Measurements from ENCODE around the gene C1orf226. TPM values are rescaled to one million over a fixed set of nuclear protein-coding genes. Genes with fewer than 3 reads are reported as not detected.

Gene C1orf226
- total and polyA plus RNA-seq, 2 of the 4 experiments (the other 2 are of a cell fraction) = under 0.01 to 0.10 TPM

DNA sequence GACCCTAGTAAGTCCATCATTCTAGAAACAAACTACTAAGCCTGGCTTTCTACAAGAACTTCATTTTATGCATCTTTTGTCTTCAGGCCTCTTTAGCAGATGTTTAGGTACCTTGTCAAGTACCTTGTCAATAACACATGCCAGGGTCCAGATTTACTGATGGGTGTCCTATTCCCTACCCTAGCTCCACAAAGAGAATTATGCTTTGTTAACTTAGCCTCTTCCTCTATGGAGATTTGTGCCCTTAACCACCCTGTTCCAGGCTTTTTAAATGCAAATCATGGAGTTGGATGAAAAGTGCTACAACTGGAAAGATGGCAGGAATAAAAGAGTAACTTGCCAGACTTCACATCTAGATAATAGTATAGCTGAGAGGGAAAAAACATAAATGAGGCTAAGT is 47.5 kb upstream of the C1orf226 start:
- H2BK20ac ChIP-seq (ENCODE audit: low read depth, low read length) = no peak overlapping the region
- no peaks in the 10 kb centered on the region for H3K9me1 ChIP-seq (ENCODE audit: insufficient read depth, low read length)
- no peak for TF ChIP-seq NFE2L2 (IDR thresholded peaks at IDR 0.05; ENCODE audit: low read depth, low read length)
- TF ChIP-seq, protein P1, sequence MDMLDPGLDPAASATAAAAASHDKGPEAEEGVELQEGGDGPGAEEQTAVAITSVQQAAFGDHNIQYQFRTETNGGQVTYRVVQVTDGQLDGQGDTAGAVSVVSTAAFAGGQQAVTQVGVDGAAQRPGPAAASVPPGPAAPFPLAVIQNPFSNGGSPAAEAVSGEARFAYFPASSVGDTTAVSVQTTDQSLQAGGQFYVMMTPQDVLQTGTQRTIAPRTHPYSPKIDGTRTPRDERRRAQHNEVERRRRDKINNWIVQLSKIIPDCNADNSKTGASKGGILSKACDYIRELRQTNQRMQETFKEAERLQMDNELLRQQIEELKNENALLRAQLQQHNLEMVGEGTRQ (IDR thresholded peaks at IDR 0.05; ENCODE audit: low read depth, low read length) = no peak
- no peak for TF ChIP-seq SMC3 (IDR thresholded peaks at IDR 0.05; ENCODE audit: low read depth, low read length)
- TF ChIP-seq, protein P2, sequence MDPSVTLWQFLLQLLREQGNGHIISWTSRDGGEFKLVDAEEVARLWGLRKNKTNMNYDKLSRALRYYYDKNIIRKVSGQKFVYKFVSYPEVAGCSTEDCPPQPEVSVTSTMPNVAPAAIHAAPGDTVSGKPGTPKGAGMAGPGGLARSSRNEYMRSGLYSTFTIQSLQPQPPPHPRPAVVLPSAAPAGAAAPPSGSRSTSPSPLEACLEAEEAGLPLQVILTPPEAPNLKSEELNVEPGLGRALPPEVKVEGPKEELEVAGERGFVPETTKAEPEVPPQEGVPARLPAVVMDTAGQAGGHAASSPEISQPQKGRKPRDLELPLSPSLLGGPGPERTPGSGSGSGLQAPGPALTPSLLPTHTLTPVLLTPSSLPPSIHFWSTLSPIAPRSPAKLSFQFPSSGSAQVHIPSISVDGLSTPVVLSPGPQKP (IDR thresholded peaks at IDR 0.05; ENCODE audit: borderline replicate concordance, low read depth, low read length) = no peak
- TF ChIP-seq MAFK (IDR thresholded peaks at IDR 0.05; ENCODE audit: low read depth, low read length) = no peak
- no peak for TF ChIP-seq RAD21 (IDR thresholded peaks at IDR 0.05; ENCODE audit: low read length)
- no peak for TF ChIP-seq CEBPB (IDR thresholded peaks at IDR 0.05; ENCODE audit: low read depth, low read length)
- no peak for TF ChIP-seq CHD1 (IDR thresholded peaks at IDR 0.05; ENCODE audit: low read depth, low read length)
- TF ChIP-seq RFX5 (IDR thresholded peaks at IDR 0.05; ENCODE audit: low read depth, low read length) = no peak
- TF ChIP-seq BHLHE40 (IDR thresholded peaks at IDR 0.05; ENCODE audit: low read depth, low read length) = no peak
- TF ChIP-seq FOS (IDR thresholded peaks at IDR 0.05; ENCODE audit: low read depth, low read length) = no peak
- no peak for TF ChIP-seq MAZ (IDR thresholded peaks at IDR 0.05; ENCODE audit: borderline replicate concordance, low read depth, low read length)
- TF ChIP-seq POLR2A (IDR thresholded peaks at IDR 0.05; ENCODE audit: low read depth, low read length) = no peak
- TF ChIP-seq MXI1 (IDR thresholded peaks at IDR 0.05; ENCODE audit: borderline replicate concordance, low read depth, low read length) = no peak
- TF ChIP-seq, protein P3, sequence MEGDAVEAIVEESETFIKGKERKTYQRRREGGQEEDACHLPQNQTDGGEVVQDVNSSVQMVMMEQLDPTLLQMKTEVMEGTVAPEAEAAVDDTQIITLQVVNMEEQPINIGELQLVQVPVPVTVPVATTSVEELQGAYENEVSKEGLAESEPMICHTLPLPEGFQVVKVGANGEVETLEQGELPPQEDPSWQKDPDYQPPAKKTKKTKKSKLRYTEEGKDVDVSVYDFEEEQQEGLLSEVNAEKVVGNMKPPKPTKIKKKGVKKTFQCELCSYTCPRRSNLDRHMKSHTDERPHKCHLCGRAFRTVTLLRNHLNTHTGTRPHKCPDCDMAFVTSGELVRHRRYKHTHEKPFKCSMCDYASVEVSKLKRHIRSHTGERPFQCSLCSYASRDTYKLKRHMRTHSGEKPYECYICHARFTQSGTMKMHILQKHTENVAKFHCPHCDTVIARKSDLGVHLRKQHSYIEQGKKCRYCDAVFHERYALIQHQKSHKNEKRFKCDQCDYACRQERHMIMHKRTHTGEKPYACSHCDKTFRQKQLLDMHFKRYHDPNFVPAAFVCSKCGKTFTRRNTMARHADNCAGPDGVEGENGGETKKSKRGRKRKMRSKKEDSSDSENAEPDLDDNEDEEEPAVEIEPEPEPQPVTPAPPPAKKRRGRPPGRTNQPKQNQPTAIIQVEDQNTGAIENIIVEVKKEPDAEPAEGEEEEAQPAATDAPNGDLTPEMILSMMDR (conservative IDR thresholded peaks at IDR 0.05; ENCODE audit: low read depth, low read length) = no peak
- TF ChIP-seq RCOR1 (IDR thresholded peaks at IDR 0.05; ENCODE audit: insufficient replicate concordance, low read length) = no peak
- in situ Hi-C loops (cut with MboI; ENCODE audit: low sequenced_read_pairs) = no loop called here
- no peak for DNase-seq
- no peak overlapping the region for H3K23ac ChIP-seq (ENCODE audit: low read depth, low read length)
- H3K36me3 ChIP-seq (ENCODE audit: control insufficient read depth, insufficient read depth, low read length) = no peaks in the 10 kb centered on the region
- no peaks in the 10 kb centered on the region for H3K9me3 ChIP-seq (ENCODE audit: control insufficient read depth, insufficient read depth, low read length)
- H3K27ac ChIP-seq (ENCODE audit: insufficient read depth, low read length) = no peak overlapping the region
- no peak for ATAC-seq (ENCODE audit: low read depth)
- ChIA-PET POLR2A (ENCODE audit: unreplicated experiment) (no interaction called here), CTCF (no interaction called here)
- no peak overlapping the region for H3K4me3 ChIP-seq (ENCODE audit: insufficient read depth, low read depth, low read length)
- intact Hi-C loops (cut with micrococcal nuclease) = no loop called here
- H2BK5ac ChIP-seq (ENCODE audit: low read depth, low read length, poor library complexity, severe bottlenecking) = no peak overlapping the region
- H3K4ac ChIP-seq (ENCODE audit: low read depth, low read length) = no peak overlapping the region
- no peak overlapping the region for H4K5ac ChIP-seq (ENCODE audit: low read depth, low read length)
- H3K56ac ChIP-seq (ENCODE audit: extremely low read depth, insufficient read depth, low read length) = no peak overlapping the region
- H2BK120ac ChIP-seq (ENCODE audit: low read depth, low read length) = no peak overlapping the region
- no peak overlapping the region for H2AFZ ChIP-seq (replicated peaks; ENCODE audit: low read length, poor library complexity)
- no peak overlapping the region for H4K91ac ChIP-seq (ENCODE audit: insufficient read depth, low read depth, low read length)
- no peak overlapping the region for H2BK15ac ChIP-seq (ENCODE audit: low read depth, low read length)
- no peak overlapping the region for H4K8ac ChIP-seq (ENCODE audit: low read depth in 2 of 2, low read length in 2 of 2)
- no peak overlapping the region for H3K18ac ChIP-seq (ENCODE audit: low read depth, low read length)
- no peak overlapping the region for H3K14ac ChIP-seq (replicated peaks; ENCODE audit: low read depth, low read length)
- no peaks in the 10 kb centered on the region for H3K4me1 ChIP-seq (ENCODE audit: control insufficient read depth, insufficient read depth, low read length)
- H3K4me2 ChIP-seq (ENCODE audit: low read depth, low read length) = no peak overlapping the region
- no peak overlapping the region for H2AK9ac ChIP-seq (replicated peaks; ENCODE audit: low read depth, low read length, poor library complexity)
- H3K79me1 ChIP-seq (ENCODE audit: low read depth in 1 of 2, low read length in 2 of 2) = no peaks in the 10 kb centered on the region
- H4K20me1 ChIP-seq (ENCODE audit: insufficient read depth, low read length) = no peaks in the 10 kb centered on the region
- no TSS peak for BruUV-seq (replicated peaks)
- dilution Hi-C loops (cut with HindIII; ENCODE audit: low sequenced_read_pairs, unreplicated experiment) = no loop called here
- peaks cover 13% of the 10 kb centered on the region for H3K27me3 ChIP-seq (ENCODE audit: control insufficient read depth, insufficient read depth, low read length)
- H2AK5ac ChIP-seq (ENCODE audit: low read depth, low read length) = no peak overlapping the region
- H3K9ac ChIP-seq (ENCODE audit: low read depth, low read length) = no peak overlapping the region

Measured in IMR-90 (cell line).